ENCODE data around the gene CDKN2C.
"Not testable (repeated sequence)": the region's sequence is repeated elsewhere in the genome, so short reads cannot be mapped to it uniquely, and the experiment has no call there.

CDKN2C gene

GRCh38 chr1:50940291-50940690, 29.8 kb upstream of the CDKN2C start:
- POLR2A ChIA-PET: no interaction called here
- DNase-seq (ENCODE audit: extremely low spot score): no peak
- TF ChIP-seq PKNOX1 (IDR thresholded peaks at IDR 0.05): no peak
- TF ChIP-seq FOXA1 (IDR thresholded peaks at IDR 0.05): no peak
- no peak for TF ChIP-seq ARNT (IDR thresholded peaks at IDR 0.05)
- no peak for TF ChIP-seq L3MBTL2 (conservative IDR thresholded peaks at IDR 0.05)
- no peak for TF ChIP-seq NFRKB (IDR thresholded peaks at IDR 0.05)
- no peak for TF ChIP-seq CTBP1 (IDR thresholded peaks at IDR 0.05; ENCODE audit: borderline replicate concordance)
- no peak for TF ChIP-seq SP1 (IDR thresholded peaks at IDR 0.05)
- no peak for TF ChIP-seq LEF1 (IDR thresholded peaks at IDR 0.05; ENCODE audit: borderline replicate concordance)
- TF ChIP-seq FOXK2 (IDR thresholded peaks at IDR 0.05): no peak
- no peak for TF ChIP-seq FOXM1 (IDR thresholded peaks at IDR 0.05; ENCODE audit: borderline replicate concordance)
- TF ChIP-seq TARDBP (IDR thresholded peaks at IDR 0.05): no peak
- no peak for TF ChIP-seq BHLHE40 (IDR thresholded peaks at IDR 0.05; ENCODE audit: borderline replicate concordance)
- TF ChIP-seq SUZ12 (IDR thresholded peaks at IDR 0.05): no peak
- no peak for TF ChIP-seq ZNF384 (IDR thresholded peaks at IDR 0.05)
- no peak for TF ChIP-seq ELF4 (IDR thresholded peaks at IDR 0.05)
- no peak for TF ChIP-seq HDGF (IDR thresholded peaks at IDR 0.05; ENCODE audit: borderline replicate concordance)
- CTCF ChIA-PET: no interaction called here

- POLR2A ChIA-PET: no interaction called here
- no peak for DNase-seq (ENCODE audit: extremely low spot score)
- CTCF ChIA-PET: no interaction called here
- TF ChIP-seq NFRKB (IDR thresholded peaks at IDR 0.05) (no peak), ARNT (IDR thresholded peaks at IDR 0.05) (no peak), FOXK2 (IDR thresholded peaks at IDR 0.05) (no peak), FOXM1 (IDR thresholded peaks at IDR 0.05; ENCODE audit: borderline replicate concordance) (no peak), ELF4 (IDR thresholded peaks at IDR 0.05) (no peak), CTBP1 (IDR thresholded peaks at IDR 0.05; ENCODE audit: borderline replicate concordance) (no peak), SUZ12 (IDR thresholded peaks at IDR 0.05) (no peak), PKNOX1 (IDR thresholded peaks at IDR 0.05) (no peak), BHLHE40 (IDR thresholded peaks at IDR 0.05; ENCODE audit: borderline replicate concordance) (no peak), LEF1 (IDR thresholded peaks at IDR 0.05; ENCODE audit: borderline replicate concordance) (no peak), SP1 (IDR thresholded peaks at IDR 0.05) (no peak), TARDBP (IDR thresholded peaks at IDR 0.05) (no peak), ZNF384 (IDR thresholded peaks at IDR 0.05) (no peak), L3MBTL2 (conservative IDR thresholded peaks at IDR 0.05) (no peak), HDGF (IDR thresholded peaks at IDR 0.05; ENCODE audit: borderline replicate concordance) (no peak)
These were observed 27.7 kb upstream of the CDKN2C start for GRCh38 chr1:50942334-50942733.

- CTCF ChIA-PET: interaction anchor here (0.9 kb wide), 1 partner anchor 175 kb away, joined by 4 read pairs; no protein-coding TSS in a partner anchor
- DNase-seq (ENCODE audit: extremely low spot score): no peak
- no peak for TF ChIP-seq LEF1 (IDR thresholded peaks at IDR 0.05; ENCODE audit: borderline replicate concordance)
- TF ChIP-seq SUZ12 (IDR thresholded peaks at IDR 0.05): no peak
- TF ChIP-seq FOXM1 (IDR thresholded peaks at IDR 0.05; ENCODE audit: borderline replicate concordance): no peak
- TF ChIP-seq ELF4 (IDR thresholded peaks at IDR 0.05): no peak
- no peak for TF ChIP-seq HDGF (IDR thresholded peaks at IDR 0.05; ENCODE audit: borderline replicate concordance)
- no peak for TF ChIP-seq PKNOX1 (IDR thresholded peaks at IDR 0.05)
- no peak for TF ChIP-seq SP1 (IDR thresholded peaks at IDR 0.05)
- no peak for TF ChIP-seq ARNT (IDR thresholded peaks at IDR 0.05)
- no peak for TF ChIP-seq NFRKB (IDR thresholded peaks at IDR 0.05)
- TF ChIP-seq CTBP1 (IDR thresholded peaks at IDR 0.05; ENCODE audit: borderline replicate concordance): no peak
- no peak for TF ChIP-seq BHLHE40 (IDR thresholded peaks at IDR 0.05; ENCODE audit: borderline replicate concordance)
- POLR2A ChIA-PET: no interaction called here
These were observed 20.6 kb upstream of the CDKN2C start for GRCh38 chr1:50949286-50949982.

- TF ChIP-seq ELF4 (IDR thresholded peaks at IDR 0.05) (no peak), HDGF (IDR thresholded peaks at IDR 0.05; ENCODE audit: borderline replicate concordance) (no peak), NFRKB (IDR thresholded peaks at IDR 0.05) (no peak)
- POLR2A ChIA-PET: no interaction called here
- CTCF ChIA-PET: interaction anchor here (1.4 kb wide), 1 partner anchor 20 kb away, joined by 3 read pairs; no protein-coding TSS in a partner anchor
- DNase-seq (ENCODE audit: extremely low spot score): no peak
These were observed 19.6 kb upstream of the CDKN2C start for GRCh38 chr1:50950396-50950795.

- POLR2A ChIA-PET; CTCF ChIA-PET; DNase-seq (ENCODE audit: extremely low spot score): not testable (repeated sequence)
These were observed 17.5 kb upstream of the CDKN2C start for GRCh38 chr1:50952566-50952965.

- POLR2A ChIA-PET: no interaction called here
- CTCF ChIA-PET: no interaction called here
- no peak for DNase-seq (ENCODE audit: extremely low spot score)
- TF ChIP-seq FOXM1 (IDR thresholded peaks at IDR 0.05; ENCODE audit: borderline replicate concordance): no peak
- TF ChIP-seq ZNF384 (IDR thresholded peaks at IDR 0.05): no peak
- TF ChIP-seq BHLHE40 (IDR thresholded peaks at IDR 0.05; ENCODE audit: borderline replicate concordance): no peak
- no peak for TF ChIP-seq L3MBTL2 (conservative IDR thresholded peaks at IDR 0.05)
- TF ChIP-seq PKNOX1 (IDR thresholded peaks at IDR 0.05): no peak
- TF ChIP-seq SUZ12 (IDR thresholded peaks at IDR 0.05): no peak
- no peak for TF ChIP-seq TARDBP (IDR thresholded peaks at IDR 0.05)
- TF ChIP-seq SP1 (IDR thresholded peaks at IDR 0.05): no peak
- no peak for TF ChIP-seq FOXK2 (IDR thresholded peaks at IDR 0.05)
- no peak for TF ChIP-seq LEF1 (IDR thresholded peaks at IDR 0.05; ENCODE audit: borderline replicate concordance)
- TF ChIP-seq HDGF (IDR thresholded peaks at IDR 0.05; ENCODE audit: borderline replicate concordance): no peak
- no peak for TF ChIP-seq ARNT (IDR thresholded peaks at IDR 0.05)
- no peak for TF ChIP-seq CTBP1 (IDR thresholded peaks at IDR 0.05; ENCODE audit: borderline replicate concordance)
- TF ChIP-seq NFRKB (IDR thresholded peaks at IDR 0.05): no peak
- no peak for TF ChIP-seq FOXA1 (IDR thresholded peaks at IDR 0.05)
These were observed 14.9 kb upstream of the CDKN2C start for GRCh38 chr1:50955116-50955515.
